HCT116 (cell line): ENCODE results near the gene DIP2A. TPM values are rescaled to one million over a fixed set of nuclear protein-coding genes. Genes with fewer than 3 reads are reported as not detected.

Experiments
- ATAC-seq: fragments of 200-7000 bp; cut with Tn5 transposase; 2 replicates; pipeline ENCODE4 v1.9.1; 2020; ENCODE audit warnings: mild to moderate bottlenecking, moderate library complexity
- BruUV-seq: library from RNA; stranded (reverse); fragments of 400-500 nt; replicated peaks from 2 replicates; lab custom pipeline; 2021; lab: Mats Ljungman, UMichigan
- CTCF ChIA-PET: fragments of 300-600 bp; sonication (Branson Sonifier 250); formaldehyde crosslinking; loops from one replicate; lab custom pipeline; 2021; ENCODE audit warnings: antibody characterized with exemption; lab: Charles Lee
- POLR2A ChIA-PET: fragments of 300-600, 350-600 bp; sonication (Branson Sonifier 250); formaldehyde crosslinking; loops from one replicate; lab custom pipeline; 2021; ENCODE audit warnings: antibody characterized with exemption; lab: Charles Lee
- RAD21 ChIA-PET, 2 experiments: fragments of 300-600 bp; sonication (Branson Sonifier 250); formaldehyde crosslinking; loops; one replicate each; lab custom pipeline; 2023; ENCODE audit warnings: low total read pairs in 2 of 2; ENCODE audit not compliant: uncharacterized antibody in 2 of 2, unreplicated experiment in 2 of 2, low non-redundant PET in 1 of 2; lab: Charles Lee
- DNase-seq: peaks from one replicate; pipeline ENCODE4 v3.0.0-alpha.2; 2010; ENCODE audit warnings: low read depth, low spot score
- H2AFZ ChIP-seq: fragments of 200-600 bp; shearing (Covaris generic), sonication (generic); 2 replicates; pipeline ENCODE4 v1.6.1; 2017; ENCODE audit warnings: low read depth, mixed run types, mixed read lengths, antibody characterized with exemption, low read length; ENCODE audit not compliant: poor library complexity, severe bottlenecking
- H3K27ac ChIP-seq: 2 replicates; pipeline ENCODE4 v1.5.1; 2012; ENCODE audit warnings: low read depth, low read length
- H3K27me3 ChIP-seq: fragments of 200-600 bp; sonication (generic); 2 replicates; pipeline ENCODE4 v1.6.1; 2016; ENCODE audit warnings: mixed run types, low read length, mixed read lengths; ENCODE audit not compliant: insufficient read depth
- H3K36me3 ChIP-seq, 2 experiments: fragments of 200-500 bp in 1 of 2; fragments of 200-600 bp in 1 of 2; sonication (Bioruptor generic) in 1 of 2; sonication (generic) in 1 of 2; 2 replicates each; pipeline versions ENCODE4 v1.5.1 to v1.6.1; 2014 to 2016; ENCODE audit warnings: low read length in 2 of 2, inconsistent platforms in 1 of 2, mixed read lengths in 1 of 2, mixed run types in 1 of 2; ENCODE audit not compliant: insufficient read depth in 2 of 2, control insufficient read depth in 1 of 2
- H3K4me1 ChIP-seq, 2 experiments: fragments of 200-600 bp in 1 of 2; sonication (generic) in 1 of 2; 2 replicates each; pipeline versions ENCODE4 v1.5.1 to v1.6.1; 2012 to 2017; ENCODE audit warnings: low read length in 2 of 2, inconsistent platforms in 1 of 2, mild to moderate bottlenecking in 1 of 2, mixed read lengths in 1 of 2, mixed run types in 1 of 2, moderate library complexity in 1 of 2; ENCODE audit not compliant: insufficient read depth in 2 of 2, control insufficient read depth in 1 of 2
- H3K4me2 ChIP-seq: fragments of 200-600 bp; sonication (generic); 2 replicates; pipeline ENCODE4 v1.6.1; 2017; ENCODE audit warnings: mixed run types, low read length, mixed read lengths
- H3K4me3 ChIP-seq, 2 experiments: fragments of 200-600 bp in 1 of 2; sonication (generic) in 1 of 2; replicated peaks in 1 of 2; 2 replicates each; pipeline ENCODE4 v1.5.1; 2011 to 2016; ENCODE audit warnings: low read length in 2 of 2, control low read depth in 1 of 2, low read depth in 1 of 2, mild to moderate bottlenecking in 1 of 2, mixed read lengths in 1 of 2, mixed run types in 1 of 2
- H3K79me2 ChIP-seq: fragments of 200-600 bp; sonication (generic); 2 replicates; pipeline ENCODE4 v1.6.1; 2017; ENCODE audit warnings: mild to moderate bottlenecking, mixed run types, low read length, moderate library complexity, mixed read lengths; ENCODE audit not compliant: insufficient read depth
- H3K9ac ChIP-seq: fragments of 200-600 bp; sonication (generic); 2 replicates; pipeline ENCODE4 v1.6.1; 2016; ENCODE audit warnings: low read length, mixed read lengths
- H3K9me2 ChIP-seq: fragments of 200-600 bp; sonication (generic), shearing (Covaris generic); 2 replicates; pipeline ENCODE4 v1.6.1; 2017; ENCODE audit warnings: mixed run types, mild to moderate bottlenecking, moderate library complexity; ENCODE audit not compliant: insufficient read depth
- H3K9me3 ChIP-seq, 2 experiments: fragments of 200-500 bp in 1 of 2; fragments of 200-600 bp in 1 of 2; sonication (Bioruptor generic) in 1 of 2; sonication (generic) in 1 of 2; 2 replicates each; pipeline ENCODE4 v1.6.1; 2014 to 2017; ENCODE audit warnings: low read length in 2 of 2, mixed read lengths in 2 of 2, inconsistent platforms in 1 of 2, low read depth in 1 of 2, mild to moderate bottlenecking in 1 of 2, mixed run types in 1 of 2, moderate library complexity in 1 of 2; ENCODE audit not compliant: control insufficient read depth in 1 of 2, insufficient read depth in 1 of 2
- H4K20me1 ChIP-seq: fragments of 200-600 bp; sonication (generic), shearing (Covaris generic); 2 replicates; pipeline ENCODE4 v1.6.1; 2017; ENCODE audit warnings: mixed run types, mild to moderate bottlenecking, moderate library complexity; ENCODE audit not compliant: insufficient read depth
- CBX3 ChIP-seq: IDR thresholded peaks from 2 replicates; pipeline ENCODE4 v1.6.1; 2012; ENCODE audit warnings: low read depth
- CEBPB ChIP-seq: IDR thresholded peaks from 2 replicates; pipeline ENCODE4 v1.6.1; 2012; ENCODE audit warnings: low read depth
- CTCF ChIP-seq, 3 experiments: fragments of 200-600 bp in 1 of 3; sonication (generic) in 1 of 3; IDR thresholded peaks in 2 of 3; conservative IDR thresholded peaks in 1 of 3; 2 replicates each; pipeline ENCODE4 v1.5.1; 2012 to 2017; ENCODE audit warnings: low read depth in 2 of 3, low read length in 2 of 3, antibody characterized with exemption in 1 of 3, borderline replicate concordance in 1 of 3, control low read depth in 1 of 3, mild to moderate bottlenecking in 1 of 3, mixed read lengths in 1 of 3, mixed run types in 1 of 3, moderate library complexity in 1 of 3; ENCODE audit not compliant: insufficient read depth in 1 of 3
- ELF1 ChIP-seq: IDR thresholded peaks from 2 replicates; pipeline ENCODE4 v1.6.1; 2012; ENCODE audit warnings: low read depth, borderline replicate concordance
- EZH2 ChIP-seq: fragments of 200-600 bp; sonication (generic); IDR thresholded peaks from 2 replicates; pipeline ENCODE4 v1.6.1; 2017; ENCODE audit warnings: antibody characterized with exemption, mixed run types
- EZH2phosphoT487 ChIP-seq: fragments of 200-600 bp; IDR thresholded peaks from 2 replicates; pipeline ENCODE4 v1.6.1; 2018; ENCODE audit warnings: antibody characterized with exemption, borderline replicate concordance
- JUND ChIP-seq: IDR thresholded peaks from 2 replicates; pipeline ENCODE4 v1.6.1; 2012
- MAX ChIP-seq: IDR thresholded peaks from 2 replicates; pipeline ENCODE4 v1.6.1; 2012
- POLR2A ChIP-seq: IDR thresholded peaks from 2 replicates; pipeline ENCODE4 v1.7.0; 2011; ENCODE audit warnings: borderline replicate concordance; ENCODE audit not compliant: insufficient read depth, insufficient read length; ENCODE audit errors: extremely low read depth
- POLR2AphosphoS5 ChIP-seq: IDR thresholded peaks from 2 replicates; pipeline ENCODE4 v1.6.1; 2011; ENCODE audit warnings: mild to moderate bottlenecking, low read depth, low read length, moderate library complexity
- RAD21 ChIP-seq: IDR thresholded peaks from 2 replicates; pipeline ENCODE4 v1.6.1; 2012; ENCODE audit warnings: low read depth, mild to moderate bottlenecking
- REST ChIP-seq: IDR thresholded peaks from 2 replicates; pipeline ENCODE4 v1.6.1; 2012; ENCODE audit warnings: low read depth
- SIN3A ChIP-seq: IDR thresholded peaks from 2 replicates; pipeline ENCODE4 v1.6.1; 2012; ENCODE audit warnings: low read depth
- SP1 ChIP-seq: IDR thresholded peaks from 2 replicates; pipeline ENCODE4 v1.6.1; 2012; ENCODE audit warnings: low read depth
- SRF ChIP-seq: IDR thresholded peaks from 2 replicates; pipeline ENCODE4 v1.6.1; 2012; ENCODE audit warnings: low read depth
- ZBTB33 ChIP-seq: IDR thresholded peaks from 2 replicates; pipeline ENCODE4 v1.6.1; 2011; ENCODE audit warnings: mild to moderate bottlenecking, low read length, moderate library complexity; ENCODE audit not compliant: insufficient replicate concordance; ENCODE audit errors: extremely low read depth
- ZFX ChIP-seq: fragments of 450-650 bp; IDR thresholded peaks from 2 replicates; pipeline ENCODE4 v1.6.1; 2017
- ZNF274 ChIP-seq: fragments of 200-500 bp; sonication (Bioruptor generic); IDR thresholded peaks from 2 replicates; pipeline ENCODE4 v1.6.1; 2014; ENCODE audit warnings: mild to moderate bottlenecking, low read depth, low read length, inconsistent platforms
- intact Hi-C: fragments of 100-400 bp; cut with micrococcal nuclease; formaldehyde crosslinking; loops from 2 replicates; pipeline ENCODE4 v1.10.0; 2022
- total RNA-seq: library from RNA; stranded (reverse); gene quantifications from one replicate; pipeline ENCODE4 v1.2.1, GENCODE V29; 2021; ENCODE audit not compliant: unreplicated experiment

The DIP2A gene
- total RNA-seq, 1 experiment from 2014 or later: 39.9 TPM

- H3K9me3 ChIP-seq: no peaks in the 10 kb centered on the region
- H4K20me1 ChIP-seq: no peaks in the 10 kb centered on the region
- BruUV-seq: no TSS peak
- POLR2A ChIA-PET: no interaction called here
- TF ChIP-seq RAD21: no peak
- TF ChIP-seq CBX3: no peak
- TF ChIP-seq CTCF (IDR thresholded peaks at IDR 0.05 in 2 of 3, conservative IDR thresholded peaks at IDR 0.05 in 1 of 3; ENCODE audit: borderline replicate concordance in 1 of 3, insufficient read depth in 1 of 3, low read depth in 2 of 3, low read length in 2 of 3): no peak
- TF ChIP-seq ZFX: no peak
- TF ChIP-seq POLR2A: no peak
- no peak for TF ChIP-seq JUND
- no peak for TF ChIP-seq MAX
- no peak for TF ChIP-seq EZH2phosphoT487
- TF ChIP-seq POLR2AphosphoS5: no peak
- no peak for TF ChIP-seq EZH2
- no peak for TF ChIP-seq SP1
- no peak for TF ChIP-seq REST
- TF ChIP-seq ZNF274: no peak
- TF ChIP-seq ZBTB33: no peak
- no peak for TF ChIP-seq CEBPB
- no peak for TF ChIP-seq SRF
- no peak for TF ChIP-seq ELF1
- no peak for TF ChIP-seq SIN3A
- TF ChIP-seq, all 23 proteins: peak for 0
- DNase-seq (no peak), ATAC-seq (no peak)
- intact Hi-C loops: no loop called here
- H3K4me2 ChIP-seq: no peak overlapping the region
- no peaks in the 10 kb centered on the region for H3K4me1 ChIP-seq
- no peak overlapping the region for H2AFZ ChIP-seq
- H3K27me3 ChIP-seq: no peaks in the 10 kb centered on the region
- no peaks in the 10 kb centered on the region for H3K79me2 ChIP-seq
- peaks cover 23 to 40% of the 10 kb centered on the region in 2 experiments for H3K36me3 ChIP-seq
- H3K27ac ChIP-seq: no peak overlapping the region
- no peak overlapping the region for H3K4me3 ChIP-seq
- H3K9me2 ChIP-seq: no peaks in the 10 kb centered on the region
- CTCF ChIA-PET: no interaction called here
- RAD21 ChIA-PET: no interaction called here
- H3K9ac ChIP-seq: no peak overlapping the region
These were observed 20.4 kb upstream of the DIP2A start for GRCh38 chr21:46438241-46438640.
